GM21723 (cell line): ENCODE measurements around the gene PPP1R14B.

Experiments
- ATAC-seq: cut with Tn5 transposase; IDR thresholded peaks from one replicate; pipeline ENCODE4 v1.9.1; 2021; ENCODE audit warnings: mild to moderate bottlenecking, moderate library complexity; ENCODE audit not compliant: unreplicated experiment

The PPP1R14B gene

DNA sequence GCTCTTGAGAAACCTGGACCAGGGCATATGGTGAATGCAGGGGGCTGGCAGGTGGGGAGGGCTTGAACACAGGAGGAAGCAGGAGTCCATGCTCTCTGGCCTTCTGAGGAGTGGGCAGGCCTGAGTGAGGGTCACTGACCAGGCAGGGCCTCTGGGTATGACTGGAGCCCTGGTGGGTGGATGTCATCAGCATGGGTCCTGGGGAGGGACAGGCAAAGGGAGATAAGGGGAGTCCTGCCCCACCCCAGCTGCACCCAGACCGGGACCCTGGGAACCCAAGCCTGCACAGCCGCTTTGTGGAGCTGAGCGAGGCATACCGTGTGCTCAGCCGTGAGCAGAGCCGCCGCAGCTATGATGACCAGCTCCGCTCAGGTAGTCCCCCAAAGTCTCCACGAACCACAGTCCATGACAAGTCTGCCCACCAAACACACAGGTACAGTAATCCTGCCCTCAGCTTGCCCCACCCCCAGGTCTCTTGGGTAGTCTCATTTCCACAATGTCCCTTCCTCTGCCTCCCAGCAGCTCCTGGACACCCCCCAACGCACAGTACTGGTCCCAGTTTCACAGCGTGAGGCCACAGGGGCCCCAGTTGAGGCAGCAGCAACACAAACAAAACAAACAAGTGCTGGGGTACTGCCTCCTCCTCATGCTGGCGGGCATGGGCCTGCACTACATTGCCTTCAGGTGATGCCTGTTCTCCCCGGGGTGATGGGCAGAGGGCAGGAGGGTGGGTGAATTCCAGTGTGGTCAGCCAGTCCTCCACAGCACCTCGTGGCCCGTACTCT lies 14.4 kb downstream of the PPP1R14B start:
- no peak for ATAC-seq

DNA sequence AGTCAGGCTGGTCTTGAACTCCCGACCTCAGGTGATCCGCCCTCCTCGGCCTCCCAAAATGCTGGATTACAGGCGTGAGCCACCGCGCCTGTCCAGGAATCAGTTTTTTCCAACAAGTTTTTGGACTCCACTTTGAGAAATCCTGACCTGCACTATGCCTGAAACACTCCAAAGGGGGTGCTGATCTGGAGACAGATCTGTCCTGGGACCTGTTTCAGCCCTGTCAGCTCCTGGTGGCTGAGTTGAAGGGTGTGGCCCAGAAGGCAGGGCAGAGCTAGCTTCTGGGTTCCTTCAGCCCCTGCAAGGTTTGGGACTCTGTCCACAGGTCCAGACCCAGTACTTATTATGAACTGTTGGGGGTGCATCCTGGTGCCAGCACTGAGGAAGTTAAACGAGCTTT lies 15.2 kb downstream of the PPP1R14B start:
- no peak for ATAC-seq

DNA sequence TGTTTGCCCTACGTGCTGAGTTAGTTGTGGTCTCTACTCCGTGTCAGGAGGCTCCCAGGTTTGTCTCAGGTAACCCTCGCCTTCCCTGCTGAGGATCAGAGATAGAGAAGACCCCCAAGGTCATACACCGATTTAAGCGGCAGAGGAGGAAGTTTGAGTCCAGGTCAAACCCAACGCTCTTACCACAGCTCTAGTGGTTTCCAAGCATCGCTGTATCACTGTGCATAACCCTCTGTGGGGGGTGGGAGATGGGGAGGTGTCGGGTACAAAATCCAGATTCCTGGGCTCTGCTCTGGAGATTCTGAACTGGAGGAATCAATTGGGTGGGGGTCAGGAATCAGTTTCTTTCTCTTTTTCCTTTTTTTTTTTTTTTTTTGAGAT lies 15.8 kb downstream of the PPP1R14B start:
- ATAC-seq, result no peak

DNA sequence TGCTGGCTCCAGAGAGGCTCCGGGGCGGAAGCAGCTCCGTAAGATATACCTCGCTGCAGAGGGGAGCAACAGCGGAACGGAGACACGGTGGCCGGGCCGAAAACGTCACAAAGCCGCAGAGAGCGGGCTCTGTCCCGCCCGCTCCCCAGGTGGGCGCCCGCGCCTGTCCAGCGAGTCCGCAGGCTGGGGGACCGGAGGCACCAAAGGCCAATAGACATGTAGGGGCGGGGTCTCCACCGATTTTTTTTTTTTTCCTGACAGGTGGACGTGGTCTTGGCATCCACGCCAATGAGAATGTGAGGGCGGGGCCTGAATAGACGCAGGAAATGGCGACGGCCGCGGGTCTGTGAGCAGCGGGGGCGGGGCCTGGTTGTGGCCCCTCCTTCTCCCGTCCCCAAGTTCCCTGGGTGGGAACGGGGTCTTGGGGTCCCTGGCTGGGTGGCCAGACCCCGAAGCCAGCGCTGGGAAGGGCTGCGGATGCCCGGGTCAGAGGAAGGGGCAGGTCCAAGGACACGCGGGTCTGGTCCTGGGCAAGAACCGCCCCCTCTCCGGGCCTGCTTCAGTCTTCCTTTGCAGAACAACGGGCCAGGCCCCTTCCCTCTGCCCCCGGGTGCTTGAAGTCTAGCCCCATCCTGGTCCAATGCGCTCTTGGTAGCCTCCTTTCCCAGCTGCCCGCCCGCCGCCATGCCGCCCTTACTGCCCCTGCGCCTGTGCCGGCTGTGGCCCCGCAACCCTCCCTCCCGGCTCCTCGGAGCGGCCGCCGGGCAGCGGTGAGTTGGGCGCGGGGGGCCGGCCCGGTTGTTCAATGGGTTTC lies 16.4 kb downstream of the PPP1R14B start, which contains the start of gene DNAJC4:
Gene DNAJC4 (plus strand): TSS at position 378 of the 814 bp plus-strand sequence. CDS start 307 bp downstream, at position 685.
- ATAC-seq, result peak; percentile 43

DNA sequence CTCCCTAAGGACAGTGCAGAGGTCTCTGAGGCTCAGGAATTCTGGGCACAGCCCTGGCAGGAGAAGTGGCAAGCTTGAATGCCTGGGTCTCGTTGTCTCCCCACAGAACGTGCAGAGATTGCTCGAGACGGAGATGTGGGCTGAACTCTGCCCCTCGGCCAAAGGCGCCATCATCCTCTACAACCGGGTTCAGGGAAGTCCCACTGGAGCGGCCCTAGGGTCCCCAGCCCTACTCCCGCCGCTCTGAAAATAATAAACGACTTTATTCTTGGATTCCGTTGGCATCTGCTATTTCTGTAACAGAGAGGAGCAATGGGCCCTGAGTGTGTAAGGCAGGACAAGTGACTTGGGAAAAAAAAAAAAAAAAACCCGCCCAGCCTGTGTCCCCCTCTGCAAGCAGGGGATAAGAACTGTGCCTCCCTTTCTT lies 17.0 kb downstream of the PPP1R14B start:
- ATAC-seq, result no peak

DNA sequence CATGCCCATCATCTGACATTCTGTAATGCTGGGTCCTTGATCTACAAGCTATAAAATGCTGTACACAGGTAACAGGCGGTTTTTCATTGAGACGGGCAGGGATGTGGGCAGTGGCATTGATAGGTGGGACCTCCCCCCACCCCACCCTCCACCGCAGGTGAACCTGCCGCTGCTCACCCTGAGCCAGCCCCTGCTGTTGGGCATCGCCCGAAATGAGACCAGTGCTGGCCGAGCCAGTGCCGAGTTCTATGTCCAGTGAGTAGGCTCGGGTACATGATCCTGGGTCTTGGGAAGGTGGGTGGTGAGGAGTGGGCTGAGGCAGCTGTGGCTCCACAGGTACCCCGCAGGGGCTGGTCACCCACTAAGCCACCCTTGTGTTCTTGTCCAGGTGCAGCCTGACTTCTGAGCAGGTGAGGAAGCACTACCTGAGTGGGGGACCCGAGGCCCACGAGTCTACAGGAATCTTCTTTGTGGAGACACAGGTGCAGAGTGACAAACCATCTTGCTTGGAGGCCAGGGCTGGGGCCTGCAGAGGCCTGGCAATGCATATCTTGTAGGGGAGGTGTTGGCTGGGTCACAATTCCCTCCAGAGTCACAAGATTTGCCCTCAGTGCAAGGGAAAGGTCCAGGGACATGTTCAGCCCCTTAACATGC lies 17.5 kb downstream of the PPP1R14B start:
- no peak for ATAC-seq

DNA sequence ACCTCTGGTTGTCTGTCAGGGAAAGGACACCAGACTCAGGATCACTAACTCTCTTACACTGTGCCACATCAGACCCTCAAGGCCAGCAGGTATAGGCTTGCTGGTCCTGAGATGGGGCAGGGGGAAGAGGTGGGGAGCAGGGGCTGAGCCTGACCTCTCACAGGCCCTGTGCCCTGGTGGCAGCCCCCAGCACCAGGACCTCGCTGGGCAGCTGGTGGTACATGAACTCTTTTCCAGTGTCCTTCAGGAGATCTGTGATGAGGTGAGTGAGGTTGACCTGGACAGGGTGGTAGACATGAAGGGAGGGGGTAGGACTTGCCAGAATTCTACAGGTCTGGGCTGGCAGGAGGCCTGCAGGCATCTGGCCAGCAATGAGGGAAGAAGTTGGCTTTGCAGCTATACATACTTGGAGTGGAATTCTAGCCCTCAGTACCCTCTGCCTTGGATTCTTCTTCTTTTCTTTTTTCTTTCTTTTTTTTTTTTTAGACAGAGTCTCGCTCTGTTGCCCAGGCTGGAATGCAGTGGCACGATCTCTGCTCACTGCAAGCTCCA lies 19.3 kb downstream of the PPP1R14B start:
- no peak for ATAC-seq

DNA sequence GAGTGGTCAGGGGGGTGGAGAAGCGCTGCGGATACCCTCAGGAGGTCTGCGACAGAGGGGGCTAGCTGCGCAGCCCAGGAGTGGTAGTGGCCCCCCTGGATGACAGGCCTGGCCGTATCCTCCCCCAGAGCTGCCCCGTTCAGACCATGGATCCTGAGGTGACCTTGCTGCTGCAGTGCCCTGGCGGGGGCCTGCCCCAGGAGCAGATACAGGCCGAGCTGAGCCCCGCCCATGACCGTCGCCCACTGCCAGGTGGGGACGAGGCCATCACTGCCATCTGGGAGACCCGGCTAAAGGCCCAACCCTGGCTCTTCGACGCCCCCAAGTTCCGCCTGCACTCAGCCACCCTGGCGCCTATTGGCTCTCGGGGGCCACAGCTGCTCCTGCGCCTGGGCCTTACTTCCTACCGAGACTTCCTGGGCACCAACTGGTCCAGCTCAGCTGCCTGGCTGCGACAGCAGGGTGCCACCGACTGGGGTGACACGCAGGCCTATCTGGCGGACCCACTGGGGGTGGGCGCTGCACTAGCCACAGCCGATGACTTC lies 20.2 kb downstream of the PPP1R14B start:
- peak; percentile 36 for ATAC-seq

DNA sequence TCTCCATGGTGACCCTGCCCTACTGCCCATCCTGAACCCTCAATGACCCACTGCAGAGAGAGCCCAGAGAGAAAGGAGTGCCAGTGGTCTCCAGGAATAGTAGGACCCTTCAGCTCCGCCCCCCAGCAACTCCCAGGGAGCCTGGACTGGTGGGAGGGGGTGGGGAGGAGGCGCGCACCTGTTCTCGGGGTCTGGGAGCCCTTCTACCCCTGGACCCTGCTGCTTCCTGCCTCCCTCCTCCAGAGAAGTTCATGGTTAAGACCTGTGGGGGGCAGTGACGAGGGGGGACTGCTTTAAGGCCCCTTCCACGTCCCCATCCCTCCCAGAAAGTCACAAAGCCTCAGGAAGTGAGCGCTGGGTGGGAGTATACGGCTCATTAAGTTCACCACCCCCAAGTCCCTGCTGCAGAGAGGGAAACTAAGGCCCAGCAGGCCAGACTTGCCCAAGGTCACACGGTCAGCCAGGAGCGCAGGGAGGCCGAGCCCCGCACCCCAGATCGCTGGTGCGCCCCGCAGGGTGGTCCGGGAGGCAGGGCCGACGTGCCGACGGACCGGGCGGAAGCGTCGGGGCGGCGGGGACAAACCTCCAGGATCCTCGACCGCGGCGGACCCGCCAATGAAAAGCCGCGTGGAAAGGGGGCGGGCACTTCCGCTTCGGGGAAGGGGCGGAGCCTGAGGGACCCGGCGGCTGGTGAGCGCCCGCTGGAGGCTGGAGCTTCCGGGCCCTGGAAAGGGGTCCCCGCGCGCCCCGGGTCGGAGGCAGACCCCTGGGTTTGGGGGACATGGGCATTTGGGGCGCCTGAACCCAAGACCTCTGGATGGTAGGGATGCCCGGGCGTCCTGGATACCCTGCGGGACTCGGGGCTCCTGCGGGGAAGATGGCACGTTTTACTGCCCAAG lies 20.9 kb downstream of the PPP1R14B start, which contains the start of the genes NUDT22 and TRPT1:
Gene NUDT22 (plus strand): TSS at position 667 of the 899 bp plus-strand sequence. CDS start 379 bp downstream, outside the sequence.
Gene TRPT1 (minus strand): TSS at position 579 of the 899 bp plus-strand sequence. CDS start 326 bp downstream, at position 253.
- ATAC-seq, result peak; percentile 41

DNA sequence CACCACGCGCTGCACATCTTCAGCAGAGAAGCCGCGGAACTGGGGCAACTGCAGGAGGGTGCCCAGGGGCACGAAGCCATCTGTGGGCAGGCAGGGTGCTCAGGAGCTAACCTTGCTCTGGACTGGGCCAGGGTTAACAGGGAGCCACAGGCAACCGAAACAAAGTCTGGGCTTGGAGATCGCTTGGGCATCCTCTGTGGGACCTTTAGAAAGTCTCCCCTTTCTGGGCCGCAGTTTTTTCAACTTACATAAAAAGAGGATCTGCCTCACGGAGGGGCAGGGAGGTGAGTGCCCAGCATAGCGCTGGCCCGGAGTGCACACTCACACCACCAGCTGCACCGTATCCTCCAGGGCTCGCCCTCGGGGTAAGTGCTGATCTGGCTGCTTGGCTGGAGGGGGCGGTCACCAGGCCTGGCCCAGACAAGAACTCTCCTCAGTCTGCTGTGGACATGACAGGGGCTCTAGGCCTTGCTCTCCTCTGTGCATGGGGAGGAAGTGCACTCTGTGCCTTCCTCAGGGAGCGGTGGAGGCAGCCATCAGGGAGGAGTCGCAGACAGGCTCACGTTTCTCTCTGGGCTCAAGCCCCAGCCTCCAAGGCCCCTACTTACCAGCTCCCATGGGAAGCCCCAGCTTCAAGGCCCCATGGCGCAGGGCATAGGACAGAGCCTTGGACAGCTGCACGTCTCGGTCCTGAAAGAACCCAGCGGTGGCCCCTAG lies 21.7 kb downstream of the PPP1R14B start:
- no peak for ATAC-seq

DNA sequence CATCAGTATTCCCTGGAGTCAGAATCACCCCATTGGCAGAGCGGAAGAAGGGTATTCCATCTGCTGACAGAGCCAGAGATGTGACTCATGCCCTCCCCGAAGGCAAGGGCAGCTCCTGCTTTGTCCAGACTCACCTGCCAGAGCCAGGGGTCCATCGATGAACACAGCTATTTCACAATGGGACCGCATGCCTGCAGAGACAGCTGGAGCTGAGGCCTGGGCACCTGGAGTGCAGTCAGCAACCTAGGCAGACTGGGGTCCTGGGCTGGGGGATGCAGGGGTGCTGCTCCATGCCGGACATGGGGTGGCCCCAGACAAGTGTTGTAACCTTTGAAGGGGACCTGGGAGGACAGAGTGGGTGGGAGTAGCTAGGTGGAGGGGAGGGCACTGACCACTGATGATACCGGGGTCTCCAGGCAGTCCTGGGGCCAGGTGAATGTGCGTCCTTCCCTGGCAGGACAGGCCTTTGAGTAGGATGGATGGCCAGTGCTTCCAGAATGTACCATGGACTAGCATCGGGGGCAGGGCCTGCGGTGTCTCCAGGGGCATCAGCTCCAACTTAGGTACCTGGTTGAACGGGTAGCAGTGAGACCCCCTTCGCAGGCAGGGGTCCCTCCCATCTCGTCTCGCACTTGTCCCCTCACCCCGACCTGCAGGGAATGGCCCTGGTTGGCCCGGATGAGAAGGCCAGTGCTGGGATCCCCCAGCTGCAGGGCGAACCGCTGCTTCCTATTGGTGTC lies 22.4 kb downstream of the PPP1R14B start:
- ATAC-seq, result no peak

DNA sequence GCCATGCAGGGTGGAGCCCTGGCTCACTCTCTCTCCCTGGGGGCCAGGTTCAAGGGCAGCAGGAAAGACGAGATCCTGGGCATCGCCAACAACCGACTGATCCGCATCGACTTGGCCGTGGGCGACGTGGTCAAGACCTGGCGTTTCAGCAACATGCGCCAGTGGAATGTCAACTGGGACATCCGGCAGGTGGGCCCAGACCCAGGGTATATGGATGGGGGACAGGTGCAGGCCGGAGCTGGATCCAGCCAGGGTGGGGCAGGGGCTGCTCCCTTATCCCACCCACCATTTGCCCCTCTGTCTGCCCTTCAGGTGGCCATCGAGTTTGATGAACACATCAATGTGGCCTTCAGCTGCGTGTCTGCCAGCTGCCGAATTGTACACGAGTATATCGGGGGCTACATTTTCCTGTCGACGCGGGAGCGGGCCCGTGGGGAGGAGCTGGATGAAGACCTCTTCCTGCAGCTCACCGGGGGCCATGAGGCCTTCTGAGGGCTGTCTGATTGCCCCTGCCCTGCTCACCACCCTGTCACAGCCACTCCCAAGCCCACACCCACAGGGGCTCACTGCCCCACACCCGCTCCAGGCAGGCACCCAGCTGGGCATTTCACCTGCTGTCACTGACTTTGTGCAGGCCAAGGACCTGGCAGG lies 23.6 kb downstream of the PPP1R14B start:
- ATAC-seq, result no peak

DNA sequence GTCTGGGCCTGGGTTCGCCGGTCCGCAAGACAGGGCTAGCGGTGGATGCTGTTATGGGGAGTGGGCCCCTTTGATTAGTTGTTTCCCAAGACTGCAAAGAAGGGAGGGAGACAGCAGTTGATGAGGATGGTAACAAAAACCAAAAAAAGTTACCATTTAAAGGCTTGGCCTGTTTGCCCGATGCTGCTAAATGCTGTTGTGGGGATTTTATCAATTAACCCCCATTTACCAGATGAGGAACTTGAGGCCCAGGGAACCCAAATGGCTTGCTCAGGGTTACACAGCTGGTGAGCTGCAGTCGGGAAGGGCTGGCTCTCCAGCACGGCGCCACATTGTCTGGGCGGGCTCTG lies 24.1 kb downstream of the PPP1R14B start:
- ATAC-seq, result no peak

DNA sequence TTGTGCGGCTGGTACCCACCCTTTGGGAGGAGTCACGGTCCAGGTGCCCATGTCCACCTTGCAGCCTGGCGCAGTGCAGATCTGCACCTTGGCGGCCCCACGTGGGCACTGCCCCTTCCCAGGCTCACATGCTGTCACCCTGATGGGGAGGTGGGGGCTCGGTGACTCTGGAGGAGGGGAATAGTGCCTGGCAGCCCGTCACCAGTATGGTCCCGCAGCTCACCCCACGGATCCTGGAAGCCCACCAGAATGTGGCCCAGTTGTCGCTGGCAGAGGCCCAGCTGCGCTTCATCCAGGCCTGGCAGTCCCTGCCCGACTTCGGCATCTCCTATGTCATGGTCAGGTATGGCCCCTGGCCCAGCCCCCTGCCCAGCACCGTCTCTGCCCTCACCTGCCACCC lies 25.9 kb downstream of the PPP1R14B start:
- no peak for ATAC-seq

DNA sequence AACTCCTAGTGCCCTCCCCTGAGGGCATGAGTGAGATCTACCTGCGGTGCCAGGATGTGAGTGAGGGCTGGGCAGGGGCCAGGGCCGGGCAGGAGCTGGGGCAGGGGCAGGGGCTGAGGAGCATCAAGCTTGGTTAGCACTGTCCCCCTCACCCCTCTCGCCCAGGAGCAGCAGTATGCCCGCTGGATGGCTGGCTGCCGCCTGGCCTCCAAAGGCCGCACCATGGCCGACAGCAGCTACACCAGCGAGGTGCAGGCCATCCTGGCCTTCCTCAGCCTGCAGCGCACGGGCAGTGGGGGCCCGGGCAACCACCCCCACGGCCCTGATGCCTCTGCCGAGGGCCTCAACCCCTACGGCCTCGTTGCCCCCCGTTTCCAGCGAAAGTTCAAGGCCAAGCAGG lies 26.5 kb downstream of the PPP1R14B start:
- no peak for ATAC-seq

DNA sequence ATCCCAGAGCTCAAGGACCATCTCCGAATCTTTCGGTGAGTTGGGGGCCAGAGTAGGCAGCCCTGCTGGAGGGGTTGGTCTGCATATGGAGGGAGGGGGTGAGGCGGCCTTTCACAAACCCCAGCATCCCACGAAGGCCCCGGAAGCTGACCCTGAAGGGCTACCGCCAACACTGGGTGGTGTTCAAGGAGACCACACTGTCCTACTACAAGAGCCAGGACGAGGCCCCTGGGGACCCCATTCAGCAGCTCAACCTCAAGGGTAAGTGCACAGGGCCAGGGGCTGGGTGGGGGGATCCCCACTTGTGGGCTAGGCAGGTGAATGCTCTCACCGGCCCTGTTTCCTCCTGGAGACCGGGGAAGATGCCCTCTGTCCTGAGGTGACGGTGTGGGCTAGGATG lies 27.0 kb downstream of the PPP1R14B start:
- ATAC-seq, result no peak

DNA sequence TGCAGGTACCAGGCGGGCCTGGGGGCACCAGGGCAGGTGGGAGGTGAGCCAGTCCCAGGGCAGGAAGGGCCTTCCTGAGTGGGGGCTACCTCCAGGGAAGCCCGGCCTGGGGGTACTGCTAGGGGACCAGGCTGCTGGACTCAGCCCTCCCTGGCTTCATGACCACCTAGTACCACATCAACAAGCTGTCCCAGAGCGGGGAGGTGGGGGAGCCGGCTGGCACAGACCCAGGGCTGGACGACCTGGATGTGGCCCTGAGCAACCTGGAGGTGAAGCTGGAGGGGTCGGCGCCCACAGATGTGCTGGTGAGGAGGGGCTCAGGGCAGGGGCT lies 27.4 kb downstream of the PPP1R14B start:
- ATAC-seq, result no peak
